ENCODE measurements around the gene MAP3K20. TPM values are rescaled to one million over a fixed set of nuclear protein-coding genes. Genes with fewer than 3 reads are reported as not detected.

MAP3K20 gene
- total RNA-seq, 3 donors from 2014 or later: 8.8 to 238 (median 30.5) TPM

DNA sequence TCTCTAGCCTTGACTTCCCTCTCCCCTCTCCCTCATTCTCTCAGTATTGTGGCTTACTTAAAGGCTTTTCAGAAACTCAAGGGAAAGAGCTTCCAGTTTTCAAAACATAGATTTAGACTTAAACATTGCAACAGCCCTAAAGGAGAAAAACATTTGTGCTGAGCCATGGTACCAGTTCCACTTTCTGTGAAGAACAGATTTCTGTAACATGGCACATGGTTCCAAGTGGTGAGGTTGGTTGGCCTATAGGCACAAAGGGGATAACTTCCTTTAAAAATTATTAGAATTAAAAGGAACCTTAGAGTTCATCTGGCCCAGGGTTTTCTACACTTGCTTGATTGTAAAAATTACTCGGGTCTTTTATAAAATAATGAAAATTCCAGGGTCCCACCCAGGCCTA lies 140.4 kb downstream of the MAP3K20 start:
- no peaks in the 10 kb centered on the region for H3K4me1 ChIP-seq (ENCODE audit: low read depth)
- no peaks in the 10 kb centered on the region for H3K36me3 ChIP-seq (ENCODE audit: low read depth)
- TF ChIP-seq, protein P1, sequence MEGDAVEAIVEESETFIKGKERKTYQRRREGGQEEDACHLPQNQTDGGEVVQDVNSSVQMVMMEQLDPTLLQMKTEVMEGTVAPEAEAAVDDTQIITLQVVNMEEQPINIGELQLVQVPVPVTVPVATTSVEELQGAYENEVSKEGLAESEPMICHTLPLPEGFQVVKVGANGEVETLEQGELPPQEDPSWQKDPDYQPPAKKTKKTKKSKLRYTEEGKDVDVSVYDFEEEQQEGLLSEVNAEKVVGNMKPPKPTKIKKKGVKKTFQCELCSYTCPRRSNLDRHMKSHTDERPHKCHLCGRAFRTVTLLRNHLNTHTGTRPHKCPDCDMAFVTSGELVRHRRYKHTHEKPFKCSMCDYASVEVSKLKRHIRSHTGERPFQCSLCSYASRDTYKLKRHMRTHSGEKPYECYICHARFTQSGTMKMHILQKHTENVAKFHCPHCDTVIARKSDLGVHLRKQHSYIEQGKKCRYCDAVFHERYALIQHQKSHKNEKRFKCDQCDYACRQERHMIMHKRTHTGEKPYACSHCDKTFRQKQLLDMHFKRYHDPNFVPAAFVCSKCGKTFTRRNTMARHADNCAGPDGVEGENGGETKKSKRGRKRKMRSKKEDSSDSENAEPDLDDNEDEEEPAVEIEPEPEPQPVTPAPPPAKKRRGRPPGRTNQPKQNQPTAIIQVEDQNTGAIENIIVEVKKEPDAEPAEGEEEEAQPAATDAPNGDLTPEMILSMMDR (IDR thresholded peaks at IDR 0.05): no peak
- ATAC-seq (no peak), DNase-seq (no peak)
- no peak overlapping the region for H3K4me3 ChIP-seq
- H3K9me3 ChIP-seq: no peaks in the 10 kb centered on the region
- intact Hi-C loops (cut with DNase I, micrococcal nuclease): no loop called here

DNA sequence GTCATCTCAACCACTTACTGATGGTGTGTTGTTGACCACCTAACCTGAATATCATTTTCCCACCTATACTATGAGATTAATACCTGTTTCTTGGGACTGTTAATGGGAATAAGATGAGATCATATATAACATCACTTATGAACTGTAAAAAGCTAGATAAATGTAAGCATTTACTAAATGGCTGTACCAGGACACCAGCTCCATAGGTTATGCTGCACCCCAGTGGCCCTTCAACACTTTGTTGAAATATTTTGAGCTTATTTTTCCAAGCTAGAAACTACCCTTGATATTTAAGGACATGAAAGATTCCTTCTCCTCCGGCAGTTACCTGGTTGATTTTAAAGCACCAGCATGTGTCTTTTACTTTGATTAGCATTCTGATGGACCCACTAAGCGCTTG lies 141.0 kb downstream of the MAP3K20 start:
- Histone ChIP-seq H3K4me1 (ENCODE audit: low read depth) (no peaks in the 10 kb centered on the region), H3K4me3 (no peak overlapping the region), H3K36me3 (ENCODE audit: low read depth) (no peaks in the 10 kb centered on the region), H3K9me3 (no peaks in the 10 kb centered on the region)
- DNase-seq (no peak), ATAC-seq (no peak)
- intact Hi-C loops (cut with DNase I, micrococcal nuclease): no loop called here
- TF ChIP-seq, protein P1 (IDR thresholded peaks at IDR 0.05): no peak

DNA sequence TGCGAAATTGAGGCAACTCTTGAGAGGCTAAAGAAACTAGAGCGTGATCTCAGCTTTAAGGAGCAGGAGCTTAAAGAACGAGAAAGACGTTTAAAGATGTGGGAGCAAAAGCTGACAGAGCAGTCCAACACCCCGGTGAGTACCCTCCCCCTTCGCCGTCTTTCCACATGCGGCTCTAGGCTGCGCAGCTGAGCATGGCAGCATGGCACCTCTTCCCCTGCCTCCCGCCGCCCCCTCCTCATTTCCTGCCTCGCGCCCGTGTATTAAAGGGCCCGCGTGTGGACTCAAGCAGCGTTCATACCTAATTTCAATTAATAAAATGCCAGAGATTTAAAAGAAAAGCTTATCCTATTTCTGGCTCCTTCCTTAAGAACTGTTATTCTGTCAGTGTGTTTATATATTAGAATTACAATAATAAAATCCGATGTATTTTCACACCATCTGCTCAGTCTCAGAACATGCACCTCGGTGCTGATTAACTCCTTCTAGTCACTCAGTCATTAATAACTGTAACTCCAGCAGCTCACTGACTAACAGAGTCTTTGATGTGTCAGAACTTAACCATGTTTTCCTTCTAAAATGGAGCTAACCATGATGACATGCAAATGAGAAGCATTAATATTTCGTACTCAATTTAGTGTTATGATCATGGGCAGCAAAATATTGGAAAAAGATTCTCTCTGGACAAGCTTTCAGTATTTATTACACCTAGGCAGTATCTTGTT lies 141.6 kb downstream of the MAP3K20 start:
- Histone ChIP-seq H3K9me3 (no peaks in the 10 kb centered on the region), H3K4me1 (ENCODE audit: low read depth) (no peaks in the 10 kb centered on the region), H3K4me3 (no peak overlapping the region), H3K36me3 (ENCODE audit: low read depth) (no peaks in the 10 kb centered on the region)
- DNase-seq: no peak
- no peak for ATAC-seq
- intact Hi-C loops (cut with DNase I, micrococcal nuclease): no loop called here
- TF ChIP-seq, protein P1 (IDR thresholded peaks at IDR 0.05): no peak

DNA sequence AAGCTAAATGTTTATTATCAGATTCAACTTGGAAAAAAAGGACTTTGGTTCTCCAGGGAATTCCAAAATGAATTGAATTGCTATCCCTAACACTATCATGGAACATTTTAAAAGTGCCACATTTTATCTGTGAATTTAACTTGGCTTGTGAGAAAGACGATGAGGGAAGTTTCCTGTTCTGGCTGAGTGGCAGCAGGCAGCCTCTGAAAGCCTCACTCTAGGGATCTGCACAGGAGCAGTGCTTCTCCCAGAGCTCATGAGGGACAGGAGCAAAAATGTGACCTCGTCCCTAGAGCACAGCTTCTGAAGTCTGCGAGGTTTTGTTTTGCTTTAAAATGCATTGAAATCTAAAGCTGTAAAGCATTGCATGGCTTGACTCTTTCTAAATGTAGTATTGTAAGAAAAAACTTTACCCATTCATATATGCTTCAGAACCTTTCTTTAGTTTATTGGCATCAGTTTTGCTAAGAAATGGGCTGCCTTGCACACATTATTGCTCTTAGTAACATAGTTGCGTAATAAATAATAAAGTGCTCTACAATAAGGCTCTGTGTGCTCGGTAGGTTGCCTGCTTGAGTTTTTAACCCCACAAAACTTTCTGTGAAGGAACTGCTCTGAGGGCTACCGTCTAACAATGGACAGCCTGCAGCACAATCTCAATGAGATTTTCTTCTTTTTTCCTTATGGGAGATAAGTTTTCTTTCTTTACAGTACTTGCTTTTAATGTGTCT lies 142.8 kb downstream of the MAP3K20 start:
- Histone ChIP-seq H3K9me3 (no peaks in the 10 kb centered on the region), H3K4me1 (ENCODE audit: low read depth) (no peaks in the 10 kb centered on the region), H3K36me3 (ENCODE audit: low read depth) (no peaks in the 10 kb centered on the region), H3K4me3 (no peak overlapping the region)
- no peak for DNase-seq
- peak; percentile 72 for ATAC-seq
- intact Hi-C loops (cut with DNase I, micrococcal nuclease): no loop called here
- TF ChIP-seq, protein P1 (IDR thresholded peaks at IDR 0.05): no peak

DNA sequence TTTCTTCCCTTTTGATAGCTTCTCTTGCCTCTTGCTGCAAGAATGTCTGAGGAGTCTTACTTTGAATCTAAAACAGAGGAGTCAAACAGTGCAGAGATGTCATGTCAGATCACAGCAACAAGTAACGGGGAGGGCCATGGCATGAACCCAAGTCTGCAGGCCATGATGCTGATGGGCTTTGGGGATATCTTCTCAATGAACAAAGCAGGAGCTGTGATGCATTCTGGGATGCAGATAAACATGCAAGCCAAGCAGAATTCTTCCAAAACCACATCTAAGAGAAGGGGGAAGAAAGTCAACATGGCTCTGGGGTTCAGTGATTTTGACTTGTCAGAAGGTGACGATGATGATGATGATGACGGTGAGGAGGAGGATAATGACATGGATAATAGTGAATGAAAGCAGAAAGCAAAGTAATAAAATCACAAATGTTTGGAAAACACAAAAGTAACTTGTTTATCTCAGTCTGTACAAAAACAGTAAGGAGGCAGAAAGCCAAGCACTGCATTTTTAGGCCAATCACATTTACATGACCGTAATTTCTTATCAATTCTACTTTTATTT lies 145.6 kb downstream of the MAP3K20 start:
- peaks cover under 1% of the 10 kb centered on the region for H3K4me1 ChIP-seq (ENCODE audit: low read depth)
- H3K4me3 ChIP-seq: no peak overlapping the region
- no peaks in the 10 kb centered on the region for H3K9me3 ChIP-seq
- no peaks in the 10 kb centered on the region for H3K36me3 ChIP-seq (ENCODE audit: low read depth)
- intact Hi-C loops (cut with DNase I, micrococcal nuclease): no loop called here
- ATAC-seq: no peak
- TF ChIP-seq, protein P1 (IDR thresholded peaks at IDR 0.05): no peak
- no peak for DNase-seq
